ENCODE data around the gene RAB38.

Gene RAB38

DNA sequence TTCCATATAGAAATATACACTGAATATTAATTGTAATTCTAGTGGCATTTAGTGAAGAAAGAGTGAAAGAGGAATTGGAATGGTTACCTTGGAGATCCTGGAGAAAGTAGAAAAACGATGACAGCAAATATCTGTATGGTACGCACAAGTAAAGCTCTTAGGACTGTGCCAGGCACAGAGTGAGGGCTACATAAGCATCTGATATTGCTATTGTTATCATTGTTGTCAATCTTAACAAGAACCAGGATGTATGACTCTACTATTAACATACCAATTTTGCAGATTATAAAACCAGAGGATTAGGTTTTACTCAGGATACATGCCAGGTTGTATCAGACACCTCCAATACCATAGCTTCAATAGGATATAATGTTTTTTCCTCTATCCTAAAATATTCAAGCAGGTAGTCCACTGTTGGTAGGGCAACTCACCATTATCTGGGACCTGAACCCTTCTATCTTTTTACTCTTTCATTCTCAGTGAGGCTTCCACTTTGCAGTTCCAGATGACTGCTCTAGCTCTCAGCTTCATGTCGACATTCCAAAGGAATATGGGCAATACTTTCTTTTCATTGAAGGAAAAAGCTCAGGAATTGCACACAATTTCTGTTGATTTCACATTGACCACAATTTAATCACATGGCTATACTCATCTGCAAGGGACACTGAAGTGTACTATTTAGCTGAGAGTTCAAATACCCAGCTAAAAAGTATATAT is 73.2 kb downstream of the RAB38 start:
- H3K9me3 Mint-ChIP-seq, result no peaks in the 10 kb centered on the region
- no peak overlapping the region for H3K27ac Mint-ChIP-seq
- TF ChIP-seq, protein P1, sequence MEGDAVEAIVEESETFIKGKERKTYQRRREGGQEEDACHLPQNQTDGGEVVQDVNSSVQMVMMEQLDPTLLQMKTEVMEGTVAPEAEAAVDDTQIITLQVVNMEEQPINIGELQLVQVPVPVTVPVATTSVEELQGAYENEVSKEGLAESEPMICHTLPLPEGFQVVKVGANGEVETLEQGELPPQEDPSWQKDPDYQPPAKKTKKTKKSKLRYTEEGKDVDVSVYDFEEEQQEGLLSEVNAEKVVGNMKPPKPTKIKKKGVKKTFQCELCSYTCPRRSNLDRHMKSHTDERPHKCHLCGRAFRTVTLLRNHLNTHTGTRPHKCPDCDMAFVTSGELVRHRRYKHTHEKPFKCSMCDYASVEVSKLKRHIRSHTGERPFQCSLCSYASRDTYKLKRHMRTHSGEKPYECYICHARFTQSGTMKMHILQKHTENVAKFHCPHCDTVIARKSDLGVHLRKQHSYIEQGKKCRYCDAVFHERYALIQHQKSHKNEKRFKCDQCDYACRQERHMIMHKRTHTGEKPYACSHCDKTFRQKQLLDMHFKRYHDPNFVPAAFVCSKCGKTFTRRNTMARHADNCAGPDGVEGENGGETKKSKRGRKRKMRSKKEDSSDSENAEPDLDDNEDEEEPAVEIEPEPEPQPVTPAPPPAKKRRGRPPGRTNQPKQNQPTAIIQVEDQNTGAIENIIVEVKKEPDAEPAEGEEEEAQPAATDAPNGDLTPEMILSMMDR (IDR thresholded peaks at IDR 0.05), result no peak
- DNase-seq, result no peak
- H3K4me1 Mint-ChIP-seq, result peaks cover 15% of the 10 kb centered on the region
- H3K27me3 Mint-ChIP-seq (ENCODE audit: low read depth, poor library complexity), result no peaks in the 10 kb centered on the region
- H3K4me3 Mint-ChIP-seq, result no peak overlapping the region
- no peaks in the 10 kb centered on the region for H3K36me3 Mint-ChIP-seq (ENCODE audit: low read depth)

DNA sequence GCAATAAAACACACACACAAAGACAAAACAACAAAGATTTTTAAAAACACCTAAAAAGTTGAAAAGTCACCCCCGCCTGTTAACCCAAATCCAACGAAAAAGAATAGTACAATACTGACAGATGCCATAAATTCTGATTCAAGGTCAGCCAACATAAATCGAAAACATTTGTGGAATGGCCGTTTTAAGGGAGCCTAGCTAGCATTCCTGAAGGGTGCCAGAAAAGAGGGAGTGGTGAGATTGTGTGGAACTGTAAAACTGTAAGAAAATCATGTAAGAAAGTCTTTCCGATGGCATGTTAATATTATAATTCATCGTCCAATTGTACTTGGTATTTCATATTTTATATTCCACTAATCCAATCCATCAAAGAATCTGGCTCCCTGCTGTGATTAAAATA is 75.1 kb downstream of the RAB38 start:
- TF ChIP-seq, protein P1 (IDR thresholded peaks at IDR 0.05), result no peak
- DNase-seq, result no peak
- no peaks in the 10 kb centered on the region for H3K9me3 Mint-ChIP-seq
- H3K4me3 Mint-ChIP-seq, result no peak overlapping the region
- peaks cover 6% of the 10 kb centered on the region for H3K4me1 Mint-ChIP-seq
- H3K36me3 Mint-ChIP-seq (ENCODE audit: low read depth), result no peaks in the 10 kb centered on the region
- no peak overlapping the region for H3K27ac Mint-ChIP-seq
- no peaks in the 10 kb centered on the region for H3K27me3 Mint-ChIP-seq (ENCODE audit: low read depth, poor library complexity)

DNA sequence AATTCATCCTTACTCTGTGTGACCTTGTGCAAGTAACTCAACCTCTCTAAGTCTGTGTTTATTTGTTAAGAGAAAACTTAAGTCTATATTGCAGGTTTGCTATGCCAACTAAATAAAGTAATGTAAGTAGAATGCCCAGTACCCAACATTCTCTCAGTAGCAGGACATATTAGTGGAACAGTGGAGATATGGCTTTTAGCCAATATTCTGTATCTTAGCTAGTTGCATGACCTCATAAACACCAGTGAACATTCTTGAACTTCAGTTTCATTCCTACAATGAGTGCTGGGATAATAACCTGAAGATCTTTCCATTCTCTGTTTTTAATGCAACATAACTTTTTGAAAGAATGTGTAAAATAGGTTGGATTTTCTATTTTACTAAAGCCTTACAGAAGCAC is 77.0 kb downstream of the RAB38 start:
- Mint-ChIP-seq H3K27me3 (ENCODE audit: low read depth, poor library complexity) (no peaks in the 10 kb centered on the region), H3K9me3 (no peaks in the 10 kb centered on the region), H3K27ac (no peak overlapping the region), H3K4me3 (no peak overlapping the region), H3K4me1 (peaks cover 6% of the 10 kb centered on the region), H3K36me3 (ENCODE audit: low read depth) (no peaks in the 10 kb centered on the region)
- TF ChIP-seq, protein P1 (IDR thresholded peaks at IDR 0.05), result no peak
- DNase-seq, result no peak

DNA sequence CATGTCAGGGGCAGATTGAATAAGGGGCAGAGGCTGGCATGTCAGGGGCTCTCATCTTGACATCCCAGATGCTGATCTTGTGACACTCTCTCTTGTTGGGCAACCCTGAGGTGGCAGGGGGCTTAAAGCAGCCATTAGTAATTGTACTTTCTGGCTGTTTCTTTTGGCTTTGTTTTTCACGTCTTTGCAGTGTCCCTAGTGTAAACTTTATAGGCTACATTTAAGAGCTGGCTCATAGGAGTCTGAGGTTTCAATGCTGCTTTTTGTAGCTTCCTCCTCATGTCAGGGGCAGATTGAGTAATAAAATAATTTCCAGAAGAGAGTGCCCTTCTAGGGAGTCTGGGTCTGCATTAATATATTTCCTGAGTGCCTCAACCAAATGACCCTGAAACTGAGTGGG is 86.1 kb downstream of the RAB38 start:
- H3K4me1 Mint-ChIP-seq, result no peaks in the 10 kb centered on the region
- peaks cover 4% of the 10 kb centered on the region for H3K27me3 Mint-ChIP-seq (ENCODE audit: low read depth, poor library complexity)
- TF ChIP-seq, protein P1 (IDR thresholded peaks at IDR 0.05), result no peak
- H3K9me3 Mint-ChIP-seq, result no peaks in the 10 kb centered on the region
- no peak for DNase-seq
- no peaks in the 10 kb centered on the region for H3K36me3 Mint-ChIP-seq (ENCODE audit: low read depth)
- no peak overlapping the region for H3K4me3 Mint-ChIP-seq
- H3K27ac Mint-ChIP-seq, result no peak overlapping the region

DNA sequence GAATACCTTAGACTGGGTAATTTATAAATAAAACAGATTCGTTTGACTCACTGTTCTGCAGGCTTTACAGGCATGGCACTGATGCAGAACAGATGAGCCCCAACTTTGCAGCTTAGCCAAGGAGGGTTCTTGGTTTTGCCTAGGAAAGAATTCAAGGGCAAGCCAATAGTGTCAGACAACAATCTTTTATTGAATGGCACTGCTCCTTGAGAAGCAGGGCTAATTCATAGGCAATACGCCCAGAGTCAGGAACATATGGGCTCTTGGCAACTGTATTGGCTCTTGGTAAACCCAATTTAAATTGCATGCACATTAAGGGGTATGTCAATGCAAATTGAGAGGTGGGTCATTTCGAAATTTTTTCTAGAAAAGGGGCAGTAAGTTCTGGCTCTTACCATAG is 87.9 kb downstream of the RAB38 start:
- H3K4me3 Mint-ChIP-seq, result no peak overlapping the region
- DNase-seq, result no peak
- no peaks in the 10 kb centered on the region for H3K9me3 Mint-ChIP-seq

More for the DNA sequence above, 87.9 kb downstream of the RAB38 start:
- Mint-ChIP-seq H3K36me3 (ENCODE audit: low read depth) (no peaks in the 10 kb centered on the region), H3K27me3 (ENCODE audit: low read depth, poor library complexity) (peaks cover 8% of the 10 kb centered on the region), H3K27ac (no peak overlapping the region), H3K4me1 (no peaks in the 10 kb centered on the region)
- TF ChIP-seq, protein P1 (IDR thresholded peaks at IDR 0.05), result no peak
